ENCODE data around the gene RAVER2. TPM values are rescaled to one million over a fixed set of nuclear protein-coding genes. Genes with fewer than 3 reads are reported as not detected.

Gene RAVER2
- total and polyA plus RNA-seq, 2 experiments from 2014 or later = 7.8 to 24.6 TPM

GRCh38 chr1:64696879-64697278, 48.0 kb upstream of the RAVER2 start:
- no peak overlapping the region for H3K27ac Mint-ChIP-seq
- TF ChIP-seq NANOG (IDR thresholded peaks at IDR 0.05; ENCODE audit: borderline replicate concordance) (no peak), POLR2AphosphoS5 (IDR thresholded peaks at IDR 0.05; ENCODE audit: low read depth) (no peak), STAT1 (IDR thresholded peaks at IDR 0.05; ENCODE audit: unreplicated experiment) (no peak), EZH2phosphoT487 (IDR thresholded peaks at IDR 0.05; ENCODE audit: unreplicated experiment) (no peak), EZH2 (IDR thresholded peaks at IDR 0.05; ENCODE audit: low read depth, unreplicated experiment) (no peak), REST (IDR thresholded peaks at IDR 0.05; ENCODE audit: unreplicated experiment) (no peak), ZNF114 (CRISPR knock-in tag; IDR thresholded peaks at IDR 0.05) (no peak), ZNF331 (CRISPR knock-in tag; IDR thresholded peaks at IDR 0.05; ENCODE audit: low read depth) (no peak), CREB1 (CRISPR knock-in tag; IDR thresholded peaks at IDR 0.05; ENCODE audit: low read depth) (no peak), JUNB (IDR thresholded peaks at IDR 0.05; ENCODE audit: unreplicated experiment) (no peak), ZNF462 (CRISPR knock-in tag; IDR thresholded peaks at IDR 0.05) (no peak)
- TF ChIP-seq, protein P1, sequence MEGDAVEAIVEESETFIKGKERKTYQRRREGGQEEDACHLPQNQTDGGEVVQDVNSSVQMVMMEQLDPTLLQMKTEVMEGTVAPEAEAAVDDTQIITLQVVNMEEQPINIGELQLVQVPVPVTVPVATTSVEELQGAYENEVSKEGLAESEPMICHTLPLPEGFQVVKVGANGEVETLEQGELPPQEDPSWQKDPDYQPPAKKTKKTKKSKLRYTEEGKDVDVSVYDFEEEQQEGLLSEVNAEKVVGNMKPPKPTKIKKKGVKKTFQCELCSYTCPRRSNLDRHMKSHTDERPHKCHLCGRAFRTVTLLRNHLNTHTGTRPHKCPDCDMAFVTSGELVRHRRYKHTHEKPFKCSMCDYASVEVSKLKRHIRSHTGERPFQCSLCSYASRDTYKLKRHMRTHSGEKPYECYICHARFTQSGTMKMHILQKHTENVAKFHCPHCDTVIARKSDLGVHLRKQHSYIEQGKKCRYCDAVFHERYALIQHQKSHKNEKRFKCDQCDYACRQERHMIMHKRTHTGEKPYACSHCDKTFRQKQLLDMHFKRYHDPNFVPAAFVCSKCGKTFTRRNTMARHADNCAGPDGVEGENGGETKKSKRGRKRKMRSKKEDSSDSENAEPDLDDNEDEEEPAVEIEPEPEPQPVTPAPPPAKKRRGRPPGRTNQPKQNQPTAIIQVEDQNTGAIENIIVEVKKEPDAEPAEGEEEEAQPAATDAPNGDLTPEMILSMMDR (conservative IDR thresholded peaks at IDR 0.05; ENCODE audit: low read depth in 2 of 2) = no peak
- TF ChIP-seq, protein P2, sequence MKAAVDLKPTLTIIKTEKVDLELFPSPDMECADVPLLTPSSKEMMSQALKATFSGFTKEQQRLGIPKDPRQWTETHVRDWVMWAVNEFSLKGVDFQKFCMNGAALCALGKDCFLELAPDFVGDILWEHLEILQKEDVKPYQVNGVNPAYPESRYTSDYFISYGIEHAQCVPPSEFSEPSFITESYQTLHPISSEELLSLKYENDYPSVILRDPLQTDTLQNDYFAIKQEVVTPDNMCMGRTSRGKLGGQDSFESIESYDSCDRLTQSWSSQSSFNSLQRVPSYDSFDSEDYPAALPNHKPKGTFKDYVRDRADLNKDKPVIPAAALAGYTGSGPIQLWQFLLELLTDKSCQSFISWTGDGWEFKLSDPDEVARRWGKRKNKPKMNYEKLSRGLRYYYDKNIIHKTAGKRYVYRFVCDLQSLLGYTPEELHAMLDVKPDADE (IDR thresholded peaks at IDR 0.05) = no peak
- DNase-seq (ENCODE audit: low spot score) (no peak), ATAC-seq (no peak)
- Histone ChIP-seq H3K36me3 (ENCODE audit: insufficient read depth) (no peaks in the 10 kb centered on the region; the same call in none of the 2 replicates), H3K4me1 (ENCODE audit: insufficient read depth) (0 out of 2 replicates have a peak, but pooled peaks cover 2% of the 10 kb centered on the region), H3K27me3 (ENCODE audit: insufficient read depth) (no peaks in the 10 kb centered on the region), H2AFZ (no peak overlapping the region), H3K4me2 (no peak overlapping the region), H3K27ac (ENCODE audit: low read depth) (no peak overlapping the region), H4K20me1 (replicated peaks; ENCODE audit: insufficient read depth) (no peaks in the 10 kb centered on the region), H3F3A (replicated peaks; ENCODE audit: low read depth) (no peaks in the 10 kb centered on the region), H3K4me3 (no peak overlapping the region), H3K79me2 (replicated peaks; ENCODE audit: insufficient read depth) (no peaks in the 10 kb centered on the region), H3K9me2 (ENCODE audit: insufficient read depth) (no peaks in the 10 kb centered on the region)
- peaks cover 9% of the 10 kb centered on the region for H3K4me1 Mint-ChIP-seq
- peaks cover 7% of the 10 kb centered on the region; the same call in 2 of the 3 replicates for H3K36me3 Mint-ChIP-seq (ENCODE audit: low read depth)
- H3K4me3 Mint-ChIP-seq = no peak overlapping the region
- H3K27me3 Mint-ChIP-seq (ENCODE audit: insufficient read depth, low read depth, poor library complexity) = peaks cover 6% of the 10 kb centered on the region
- H3K9me3 Mint-ChIP-seq = no peaks in the 10 kb centered on the region

All from GM23338 (cell line).